HG02870 (cell line): Measurements from ENCODE around the gene TTC19.

Experiments used
- ATAC-seq: cut with Tn5 transposase; IDR thresholded peaks from one replicate; pipeline ENCODE4 v1.9.1; 2021; ENCODE audit warnings: mild to moderate bottlenecking, moderate library complexity; ENCODE audit not compliant: unreplicated experiment

TTC19 gene

GRCh38 chr17:15999141-15999973 is at the start of gene TTC19, which contains the start of gene ZSWIM7:
Gene TTC19 (plus strand): TSS chr17:15999824. CDS start chr17:15999849, 25 bp downstream.
Gene ZSWIM7 (minus strand): TSS chr17:15999704. CDS start chr17:15999594, 110 bp downstream.
- ATAC-seq = peak; percentile 94

DNA sequence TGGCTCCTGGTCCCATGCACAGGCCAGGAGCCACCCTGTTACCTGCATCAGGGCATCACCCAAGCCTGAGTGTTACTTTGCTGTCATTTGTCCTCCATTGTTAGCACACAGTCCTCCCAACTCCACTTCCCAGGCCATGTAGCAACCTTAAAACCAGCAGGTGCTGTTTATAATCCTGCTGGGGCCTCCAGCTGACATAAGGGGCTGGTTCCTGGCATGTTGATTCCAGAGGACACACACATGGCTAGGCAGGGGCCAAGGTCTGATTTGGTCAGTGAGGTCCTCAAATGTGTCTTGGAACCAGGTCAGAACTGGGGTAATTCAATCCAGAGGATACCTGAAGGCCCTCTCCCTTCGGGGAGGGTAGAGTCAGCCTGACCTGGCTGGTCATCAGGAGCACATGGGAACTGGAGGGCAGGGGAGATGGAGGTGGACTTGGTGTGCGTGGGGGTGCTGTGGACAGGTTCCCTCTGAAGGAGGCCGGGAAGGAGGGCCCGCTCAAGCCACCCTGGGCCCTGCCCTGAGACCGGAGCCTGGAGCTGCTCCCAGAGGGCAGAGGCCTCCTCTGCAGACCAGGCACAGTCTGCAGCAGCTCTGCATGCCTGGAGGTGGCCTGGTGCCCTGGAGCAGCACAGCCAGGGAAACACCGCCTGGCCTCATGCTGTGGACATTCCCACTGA is 48.1 kb upstream of the TTC19 start:
- no peak for ATAC-seq

- no peak for ATAC-seq
Measured at GRCh38 chr17:15952048-15952532, 47.5 kb upstream of the TTC19 start.

DNA sequence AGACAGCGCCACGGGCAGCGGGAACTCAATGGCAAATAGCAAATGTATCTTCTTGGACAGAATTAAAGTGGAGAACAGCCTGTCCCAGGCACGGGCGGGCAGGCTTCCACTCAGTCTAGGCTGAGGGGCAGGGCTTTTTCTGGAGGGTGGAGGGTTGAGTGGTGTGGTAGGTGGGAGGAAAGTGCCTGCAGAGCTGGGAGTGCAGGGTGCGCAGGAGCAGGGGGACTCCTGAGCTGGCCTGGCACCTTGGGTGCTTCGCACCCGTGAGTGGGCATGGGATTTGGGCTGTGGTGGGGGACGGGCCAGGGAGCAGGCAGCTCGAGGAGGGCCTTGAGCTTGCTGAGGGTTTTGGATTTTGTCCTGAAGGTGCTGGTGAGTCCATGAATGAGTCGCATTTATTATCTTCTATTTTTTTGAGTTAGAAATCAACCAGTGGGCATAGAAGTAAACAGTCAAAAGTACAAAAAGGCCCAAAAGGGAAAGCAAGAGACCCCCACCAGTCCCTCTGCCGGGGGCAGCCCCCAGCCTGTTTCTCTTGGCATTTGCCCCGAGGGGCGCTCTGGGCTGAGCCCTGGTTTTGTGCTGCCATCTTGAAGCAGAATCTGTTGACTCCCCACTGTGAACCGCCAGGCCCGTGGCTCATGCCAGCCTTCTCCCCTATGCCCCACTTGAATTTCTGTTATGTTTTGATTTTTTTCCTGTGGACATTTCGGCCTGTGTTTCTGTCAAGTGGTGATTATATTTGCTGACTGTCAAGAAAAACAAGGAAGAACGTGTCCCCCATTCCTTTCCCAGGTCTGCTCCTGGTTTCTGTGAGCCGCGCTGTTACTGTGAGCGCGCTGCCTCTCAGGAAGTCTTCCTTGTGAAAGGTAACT is 46.5 kb upstream of the TTC19 start:
- no peak for ATAC-seq

GRCh38 chr17:15954222-15954621 is 45.4 kb upstream of the TTC19 start:
- ATAC-seq = no peak

GRCh38 chr17:15955793-15956541 is 43.7 kb upstream of the TTC19 start:
- no peak for ATAC-seq

- ATAC-seq = no peak
Measured at GRCh38 chr17:15957206-15957605, 42.4 kb upstream of the TTC19 start.

GRCh38 chr17:15957608-15958307 is 41.9 kb upstream of the TTC19 start:
- no peak for ATAC-seq

- no peak for ATAC-seq
Measured at GRCh38 chr17:15958484-15958854, 41.2 kb upstream of the TTC19 start.

GRCh38 chr17:15963670-15964110 is 35.9 kb upstream of the TTC19 start:
- no peak for ATAC-seq

DNA sequence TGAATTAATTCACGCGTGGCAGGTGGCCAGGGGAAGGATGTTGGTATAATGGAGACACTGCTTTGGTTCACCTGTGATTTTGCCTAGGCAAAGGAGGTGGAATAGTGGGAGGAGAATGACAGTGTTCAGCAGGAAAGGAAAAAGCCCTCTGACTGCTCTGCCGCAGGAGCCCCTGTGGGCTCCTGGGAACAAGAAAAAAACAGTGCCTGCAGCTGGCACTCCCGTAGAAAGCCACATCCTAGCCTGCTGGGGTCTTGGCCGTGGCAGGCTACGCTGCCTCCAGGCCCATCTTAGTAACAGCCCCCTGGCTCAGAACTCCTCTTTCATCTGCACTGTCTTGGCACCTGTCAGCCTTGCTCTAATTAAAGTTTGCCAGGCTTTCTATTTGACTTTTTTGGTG is 34.1 kb upstream of the TTC19 start:
- no peak for ATAC-seq

- no peak for ATAC-seq
Measured at GRCh38 chr17:15966183-15966878, 33.3 kb upstream of the TTC19 start.

GRCh38 chr17:15966879-15967248 is 32.8 kb upstream of the TTC19 start:
- ATAC-seq = no peak

GRCh38 chr17:15967706-15968399 is 31.8 kb upstream of the TTC19 start:
- no peak for ATAC-seq

GRCh38 chr17:15969463-15969862 is 30.2 kb upstream of the TTC19 start:
- ATAC-seq = no peak

DNA sequence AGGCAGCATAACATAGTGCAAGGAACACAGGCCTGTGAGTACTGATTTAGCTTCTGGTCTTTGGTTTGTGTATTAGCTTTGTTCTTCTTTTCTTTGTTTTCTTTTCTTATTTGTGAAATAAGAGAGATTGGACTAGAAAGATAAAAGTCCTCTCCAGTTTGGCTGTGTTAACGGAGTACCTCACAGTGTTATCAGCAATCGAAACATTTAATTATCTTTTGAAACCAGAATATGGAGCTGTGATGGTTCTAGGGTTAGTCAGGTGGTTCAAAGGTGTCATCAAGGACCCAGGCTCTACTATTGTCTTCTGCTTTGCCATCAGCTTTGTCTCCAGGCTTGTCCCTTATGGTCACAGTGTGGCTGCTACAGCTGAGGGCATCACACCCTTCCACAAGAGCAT is 29.1 kb upstream of the TTC19 start:
- no peak for ATAC-seq

- ATAC-seq = no peak
Measured at GRCh38 chr17:15971098-15971678, 28.4 kb upstream of the TTC19 start.

DNA sequence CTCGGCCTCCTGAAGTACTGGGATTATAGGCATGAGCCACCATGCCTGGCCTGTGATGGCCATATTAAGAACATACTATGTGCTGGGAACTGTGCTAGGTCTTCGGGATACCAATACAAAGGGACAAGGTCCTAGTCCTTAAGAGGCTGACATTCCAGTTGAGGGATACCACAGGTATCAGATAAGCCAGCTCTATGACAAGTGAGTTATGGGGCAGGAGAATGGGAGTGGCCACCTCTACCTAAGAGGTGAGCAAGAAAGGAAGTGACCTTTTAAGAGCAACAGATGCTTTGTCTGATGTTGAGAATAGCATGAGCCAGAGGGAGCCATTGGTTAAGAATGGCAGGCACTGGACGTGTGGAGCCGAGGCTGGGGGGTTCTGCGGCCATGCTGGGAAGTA is 27.7 kb upstream of the TTC19 start:
- no peak for ATAC-seq
